Hippocampal formation (tissue), 2 donors: ENCODE measurements around the gene ISG15.
A peak's percentile ranks its signal among the peaks of the same experiment; 100 is the strongest.
"Not testable (repeated sequence)": the region's sequence is repeated elsewhere in the genome, so short reads cannot be mapped to it uniquely, and the experiment has no call there.

Source experiments
- DNase-seq, 2 donors: peaks; one replicate each; lab custom pipeline; 2025; lab: John Stamatoyannopoulos, UW

ISG15 gene

DNA sequence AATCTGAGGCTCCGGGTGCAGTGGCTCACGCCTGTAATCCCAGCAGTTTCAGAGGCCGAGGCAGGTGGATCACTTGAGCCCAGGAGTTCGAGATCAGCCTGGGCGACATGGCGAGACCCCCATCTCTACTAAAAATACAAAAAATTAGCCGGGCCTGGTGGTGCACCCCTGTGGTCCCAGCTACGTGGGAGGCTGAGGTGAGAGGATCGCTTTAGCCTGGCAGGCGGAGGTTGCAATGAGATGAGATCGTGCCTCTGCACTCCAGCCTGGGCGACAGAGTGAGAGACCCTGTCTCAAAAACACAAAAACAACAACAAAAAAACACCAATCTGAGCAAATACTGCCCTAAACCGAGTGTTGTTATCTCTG is 577 bp upstream of the ISG15 start:
- not testable (repeated sequence) for DNase-seq

DNA sequence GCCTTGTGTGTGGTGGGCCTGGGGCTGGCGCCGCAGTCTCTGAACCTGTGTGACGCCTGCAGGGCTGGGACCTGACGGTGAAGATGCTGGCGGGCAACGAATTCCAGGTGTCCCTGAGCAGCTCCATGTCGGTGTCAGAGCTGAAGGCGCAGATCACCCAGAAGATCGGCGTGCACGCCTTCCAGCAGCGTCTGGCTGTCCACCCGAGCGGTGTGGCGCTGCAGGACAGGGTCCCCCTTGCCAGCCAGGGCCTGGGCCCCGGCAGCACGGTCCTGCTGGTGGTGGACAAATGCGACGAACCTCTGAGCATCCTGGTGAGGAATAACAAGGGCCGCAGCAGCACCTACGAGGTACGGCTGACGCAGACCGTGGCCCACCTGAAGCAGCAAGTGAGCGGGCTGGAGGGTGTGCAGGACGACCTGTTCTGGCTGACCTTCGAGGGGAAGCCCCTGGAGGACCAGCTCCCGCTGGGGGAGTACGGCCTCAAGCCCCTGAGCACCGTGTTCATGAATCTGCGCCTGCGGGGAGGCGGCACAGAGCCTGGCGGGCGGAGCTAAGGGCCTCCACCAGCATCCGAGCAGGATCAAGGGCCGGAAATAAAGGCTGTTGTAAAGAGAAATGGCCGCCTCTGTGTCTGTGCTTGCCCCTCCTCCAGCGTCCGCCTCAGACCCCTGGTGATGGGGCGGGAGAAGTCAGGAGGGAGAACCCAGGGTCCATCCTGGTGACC is 788 bp downstream of the ISG15 start:
- DNase-seq = no peak

DNA sequence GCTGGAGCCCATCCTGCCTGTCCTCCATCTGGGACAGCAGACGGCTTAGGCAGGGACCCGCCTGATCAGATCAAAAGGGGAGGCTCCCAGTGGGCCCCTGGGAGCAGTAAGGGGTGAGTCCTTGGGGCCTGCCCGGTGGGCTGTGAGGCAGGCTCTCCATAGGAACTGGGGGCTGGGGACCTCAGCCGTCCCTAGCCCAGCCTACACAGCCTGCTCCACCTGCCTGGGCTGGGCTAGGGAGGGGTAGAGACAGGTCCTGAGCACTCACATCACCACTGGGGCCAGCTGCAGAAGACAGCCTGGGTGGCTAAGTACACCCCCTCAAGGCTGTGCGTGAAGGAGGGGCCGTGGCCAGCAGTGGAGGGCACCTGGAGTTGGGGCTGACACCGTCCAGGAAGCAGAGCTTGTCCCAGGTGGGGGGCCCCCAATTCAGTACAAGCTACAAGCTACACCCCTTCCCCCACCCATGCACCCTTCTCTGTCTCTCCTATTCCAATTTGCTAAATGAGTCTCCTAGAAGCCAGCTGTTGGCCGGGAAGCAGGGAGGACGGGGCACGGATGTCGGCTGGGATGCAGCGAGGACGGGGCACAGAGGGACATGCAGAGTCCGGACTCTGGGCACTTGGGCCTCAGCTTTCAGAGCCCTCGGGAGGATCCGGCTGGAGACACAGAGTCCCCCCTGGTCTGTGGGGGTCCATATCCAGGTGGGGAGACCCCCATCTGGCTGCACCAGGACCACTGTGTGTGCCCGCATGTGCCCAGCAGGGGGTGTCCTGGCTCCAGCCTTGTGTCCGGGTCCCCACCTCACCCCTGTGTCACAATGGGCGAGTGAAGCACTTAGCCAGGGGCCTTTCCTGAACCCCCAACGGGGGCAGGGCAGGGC is 1.7 kb downstream of the ISG15 start:
- DNase-seq = no peak

DNA sequence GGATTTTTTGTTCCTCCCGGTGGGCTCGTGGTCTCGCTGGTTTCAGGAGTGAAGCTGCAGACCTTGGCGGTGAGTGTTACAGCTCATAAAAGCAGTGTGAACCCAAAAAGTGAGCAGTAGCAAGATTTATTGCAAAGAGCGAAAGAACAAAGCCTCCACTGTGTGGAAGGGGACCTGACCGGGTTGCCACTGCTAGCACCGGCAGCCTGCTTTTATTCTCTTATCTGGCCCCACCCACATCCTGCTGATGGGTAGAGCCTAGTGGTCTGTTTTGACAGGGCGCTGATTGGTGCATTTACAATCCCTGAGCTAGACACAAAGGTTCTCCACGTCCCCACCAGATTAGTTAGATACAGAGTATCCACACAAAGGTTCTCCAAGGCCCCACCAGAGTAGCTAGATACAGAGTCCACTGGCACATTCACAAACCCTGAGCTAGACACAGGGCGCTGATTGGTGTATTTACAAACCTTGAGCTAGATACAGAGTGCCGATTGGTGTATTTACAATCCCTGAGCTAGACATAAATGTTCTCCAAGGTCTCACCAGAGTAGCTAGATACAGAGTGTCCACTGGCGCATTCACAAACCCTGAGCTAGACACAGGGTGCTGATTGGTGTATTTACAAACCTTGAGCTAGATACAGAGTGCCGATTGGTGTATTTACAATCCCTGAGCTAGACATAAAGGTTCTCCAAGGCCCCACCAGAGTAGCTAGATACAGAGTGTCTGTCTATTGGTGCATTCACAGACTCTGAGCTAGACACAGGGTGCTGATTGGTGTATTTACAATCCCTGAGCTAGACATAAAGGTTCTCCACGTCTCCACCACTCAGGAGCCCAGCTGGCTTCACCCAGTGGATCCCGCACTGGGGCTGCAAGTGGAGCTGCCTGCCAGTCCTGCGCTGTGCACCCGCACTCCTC is 4.4 kb downstream of the ISG15 start:
- not testable (repeated sequence) for DNase-seq

DNA sequence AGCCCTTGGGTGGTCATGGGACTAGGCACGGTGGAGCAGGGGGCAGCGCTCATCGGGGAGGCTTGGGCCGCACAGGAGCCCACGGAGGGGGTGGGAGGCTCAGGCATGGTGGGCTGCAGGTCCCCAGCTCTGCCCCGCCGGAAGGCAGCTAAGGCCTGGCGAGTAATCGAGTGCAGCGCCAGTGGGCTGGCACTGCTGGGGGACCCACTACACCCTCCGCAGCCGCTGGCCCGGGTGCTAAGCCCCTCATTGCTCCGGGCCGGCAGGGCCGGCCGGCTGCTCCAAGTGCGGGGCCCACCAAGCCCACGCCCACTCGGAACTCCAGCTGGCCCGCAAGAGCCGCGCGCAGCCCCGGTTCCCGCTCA is 5.0 kb downstream of the ISG15 start:
- DNase-seq = not testable (repeated sequence)

DNA sequence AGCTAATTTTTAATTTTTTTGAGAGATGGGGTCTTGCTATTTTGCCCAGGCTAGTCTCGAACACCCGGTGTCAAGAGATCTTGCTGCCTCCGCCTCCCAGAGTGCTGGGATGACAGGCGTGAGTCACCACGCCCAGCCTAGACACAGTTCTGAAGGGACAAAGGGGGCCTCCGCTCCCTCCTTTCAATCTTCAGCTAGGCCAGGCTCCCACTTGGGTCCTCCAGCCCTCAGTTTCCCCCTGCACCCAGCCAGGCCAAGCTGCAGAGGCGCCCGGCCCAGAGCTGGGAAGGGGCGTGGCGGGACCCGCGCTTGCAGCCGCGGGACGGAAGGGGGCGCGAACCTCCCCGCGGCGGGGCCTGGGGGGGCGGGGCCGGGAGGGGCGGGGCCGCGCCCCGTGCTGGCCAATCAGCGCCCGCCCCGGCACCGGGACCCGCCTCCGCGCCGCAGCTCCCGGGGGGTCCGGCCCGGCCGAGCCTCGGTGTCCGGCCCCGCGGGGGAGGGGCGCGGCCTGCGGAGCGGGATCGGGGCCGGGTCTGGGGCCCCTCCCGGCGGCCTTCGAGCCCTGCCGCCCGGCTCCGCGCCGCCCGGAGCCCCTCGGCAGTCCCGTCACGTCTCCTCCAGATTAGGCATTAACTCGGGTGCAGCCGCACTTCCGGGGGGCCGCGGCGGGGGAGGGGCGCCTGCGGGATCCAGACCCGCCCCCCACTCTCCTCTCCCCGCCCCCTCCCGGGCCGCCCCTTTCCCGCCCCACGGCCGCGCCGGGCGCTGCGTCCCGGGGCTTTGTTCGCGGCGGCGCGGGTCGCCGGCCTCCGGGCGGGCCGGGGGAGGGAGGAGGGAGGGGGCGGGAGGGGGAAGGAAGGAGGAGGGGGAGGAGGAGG is 6.1 kb downstream of the ISG15 start:
- peak; percentile 77 to 80 for DNase-seq

GRCh38 chr1:1020000-1020404 is 6.7 kb downstream of the ISG15 start, which contains the start of gene AGRN:
TSS of gene AGRN (plus strand) at chr1:1020120. CDS start at chr1:1020173, 53 bp downstream.
- peak in 1 of 2 donors; percentile 40 for DNase-seq

- DNase-seq = no peak
These were observed 7.2 kb downstream of the ISG15 start for GRCh38 chr1:1020415-1021009.

GRCh38 chr1:1021010-1021919 is 8.0 kb downstream of the ISG15 start:
- DNase-seq = peak in 1 of 2 donors; percentile 34

DNA sequence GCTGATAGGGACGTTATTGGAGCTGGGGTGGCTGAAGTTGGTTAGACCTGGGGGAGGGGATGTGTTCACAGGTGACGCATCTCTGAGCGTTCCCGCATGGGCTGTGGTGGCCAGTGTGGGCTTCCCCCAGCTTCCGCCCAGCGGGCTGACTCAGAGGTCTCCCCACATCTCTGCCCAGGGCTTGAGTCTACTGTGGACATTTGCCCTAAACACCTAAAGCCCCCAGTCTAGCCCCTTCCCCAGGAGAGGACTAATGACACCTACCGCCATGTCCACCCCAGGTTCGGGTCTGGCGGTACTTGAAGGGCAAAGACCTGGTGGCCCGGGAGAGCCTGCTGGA is 8.6 kb downstream of the ISG15 start:
- no peak for DNase-seq

GRCh38 chr1:1022302-1023009 is 9.2 kb downstream of the ISG15 start:
- DNase-seq = no peak

DNA sequence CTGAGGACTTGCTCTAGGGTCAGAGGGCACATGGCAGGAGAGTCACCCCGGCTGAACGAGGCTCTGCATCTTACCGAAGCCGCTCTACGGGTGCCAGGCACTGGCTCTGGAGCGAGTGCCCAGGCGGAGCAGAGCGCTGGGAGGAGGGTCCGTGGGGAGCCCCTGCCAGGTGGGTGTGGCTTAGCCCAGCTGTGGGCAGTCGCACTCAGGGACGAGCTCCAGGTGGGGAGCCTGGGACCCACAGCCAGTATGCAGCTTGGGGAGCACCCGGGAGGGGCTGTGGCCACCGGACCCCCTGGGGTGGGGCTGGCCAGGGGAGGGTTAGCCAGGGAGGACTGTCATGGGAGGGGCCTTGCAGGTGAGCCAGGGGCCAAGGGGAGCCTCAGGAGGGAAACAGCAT is 10.4 kb downstream of the ISG15 start:
- DNase-seq = no peak

DNA sequence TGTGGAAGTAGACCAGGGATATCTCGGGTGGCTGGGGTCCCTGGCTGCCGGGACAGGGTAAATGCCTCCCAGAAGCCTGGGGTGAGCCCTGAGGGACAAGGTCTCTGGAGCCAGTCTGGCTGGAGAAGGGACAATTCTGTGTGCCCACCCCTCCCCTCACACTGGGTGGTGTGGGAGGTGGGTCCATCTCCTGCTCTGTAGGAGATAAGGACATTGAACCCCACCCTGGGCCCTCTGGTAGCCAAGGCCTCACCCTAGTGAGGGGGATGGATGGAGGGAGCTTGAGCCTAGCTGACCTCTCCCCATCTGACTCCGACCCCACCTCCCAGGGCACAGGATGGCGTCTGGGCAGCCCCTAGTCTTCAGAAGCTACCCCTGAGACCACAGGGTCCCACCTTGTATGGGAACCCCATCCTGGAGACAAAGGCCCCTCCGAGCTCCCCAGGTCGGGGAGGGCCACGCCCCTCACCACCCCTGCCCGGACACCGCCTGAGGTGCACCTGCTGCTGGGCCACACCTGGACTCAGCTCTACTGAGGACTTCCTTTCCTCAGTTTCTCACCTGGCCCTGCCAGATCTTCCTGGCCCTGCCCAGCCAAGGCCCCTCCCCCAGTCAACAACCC is 11.0 kb downstream of the ISG15 start:
- DNase-seq = no peak

DNA sequence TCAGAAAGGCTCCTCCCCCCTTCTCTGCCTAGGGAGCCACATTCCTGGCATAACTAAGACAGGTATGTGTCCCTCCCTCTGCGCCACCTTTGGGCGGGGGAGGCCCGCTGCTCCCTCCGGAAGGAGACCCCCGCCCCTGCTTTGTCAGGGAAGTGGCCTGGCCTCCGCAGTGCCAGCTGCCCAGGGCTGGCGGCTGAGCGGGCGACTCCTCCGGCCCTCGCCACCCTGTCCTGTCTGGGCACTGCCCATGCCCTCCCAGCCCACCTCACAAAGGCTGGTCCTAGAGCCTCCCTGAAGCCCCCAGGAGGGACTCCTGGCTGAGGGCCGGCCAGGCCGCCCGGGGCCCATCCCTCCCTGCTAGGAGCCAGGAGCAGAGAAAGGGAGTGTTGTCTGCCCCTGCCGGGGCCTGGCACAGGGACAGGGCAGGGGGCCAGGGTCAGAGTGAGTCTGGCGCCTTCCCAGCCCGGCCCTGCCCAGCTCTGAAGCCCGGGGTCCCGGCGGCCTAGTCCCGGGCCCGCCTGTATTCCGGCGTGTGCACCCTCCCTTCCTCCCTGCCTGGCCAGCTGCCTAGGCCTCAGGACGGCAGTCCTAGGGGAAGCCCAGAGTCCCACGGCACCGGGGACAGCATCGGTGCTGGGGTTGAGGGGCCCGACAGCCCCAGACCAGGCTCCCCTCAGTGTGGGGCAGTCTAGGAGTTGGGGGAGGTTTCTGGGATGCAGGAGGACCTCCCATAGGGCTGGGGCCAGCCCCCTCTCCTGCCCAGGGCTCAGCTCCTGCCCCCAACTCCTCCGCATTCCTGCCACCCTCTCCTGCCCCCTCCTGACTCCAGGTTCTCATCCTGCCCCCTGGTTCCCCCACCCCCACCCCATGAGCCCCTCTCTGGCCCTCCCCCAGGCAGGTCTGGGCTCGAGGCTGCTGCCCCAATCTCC is 11.7 kb downstream of the ISG15 start:
- DNase-seq = peak in 1 of 2 donors; percentile 38

- DNase-seq = no peak
These were observed 12.4 kb downstream of the ISG15 start for GRCh38 chr1:1025730-1026129.

- DNase-seq = no peak
These were observed 13.5 kb downstream of the ISG15 start for GRCh38 chr1:1026599-1027413.

- DNase-seq = no peak
These were observed 14.5 kb downstream of the ISG15 start for GRCh38 chr1:1027791-1028190.
